GM23338 (cell line): ENCODE measurements around the gene THADA.

Experiments used
- POLR2AphosphoS5 ChIP-seq: IDR thresholded peaks from 2 replicates; pipeline ENCODE4 v1.6.1; 2016; ENCODE audit warnings: antibody characterized with exemption, low read depth
- TF ChIP-seq, protein P1 (sequence below), 2 experiments: fragments of 200-600 bp in 1 of 2; sonication (generic) in 1 of 2; conservative IDR thresholded peaks; 2 replicates each; pipeline versions ENCODE4 v1.5.1 to v1.6.1; 2016 to 2017; ENCODE audit warnings: antibody characterized with exemption in 2 of 2, low read depth in 2 of 2, mild to moderate bottlenecking in 2 of 2, moderate library complexity in 1 of 2
- TF ChIP-seq, protein P2 (sequence below): IDR thresholded peaks from one replicate; pipeline ENCODE4 v1.6.1; 2018; ENCODE audit warnings: antibody characterized with exemption; ENCODE audit not compliant: unreplicated experiment

DNA sequence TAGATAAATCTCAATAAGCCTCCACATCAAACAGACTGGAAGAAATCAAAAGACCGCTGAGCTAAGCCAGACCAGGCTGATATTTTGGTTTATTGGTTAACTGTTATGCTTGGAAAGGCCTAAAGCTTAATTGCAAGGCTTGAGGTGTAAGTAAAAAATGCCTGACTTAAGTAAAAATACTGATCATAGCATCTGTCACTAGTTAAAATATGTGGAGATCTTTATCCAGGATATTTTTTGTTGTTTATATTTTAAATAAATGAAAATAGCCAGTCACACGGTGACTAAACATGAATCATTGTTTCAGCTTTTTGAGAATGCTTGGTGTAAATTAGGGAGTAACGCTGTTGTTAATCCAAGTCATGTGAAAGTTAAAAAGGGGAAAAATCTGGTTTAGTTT, 127.9 kb downstream of the THADA start:
- TF ChIP-seq, protein P1, sequence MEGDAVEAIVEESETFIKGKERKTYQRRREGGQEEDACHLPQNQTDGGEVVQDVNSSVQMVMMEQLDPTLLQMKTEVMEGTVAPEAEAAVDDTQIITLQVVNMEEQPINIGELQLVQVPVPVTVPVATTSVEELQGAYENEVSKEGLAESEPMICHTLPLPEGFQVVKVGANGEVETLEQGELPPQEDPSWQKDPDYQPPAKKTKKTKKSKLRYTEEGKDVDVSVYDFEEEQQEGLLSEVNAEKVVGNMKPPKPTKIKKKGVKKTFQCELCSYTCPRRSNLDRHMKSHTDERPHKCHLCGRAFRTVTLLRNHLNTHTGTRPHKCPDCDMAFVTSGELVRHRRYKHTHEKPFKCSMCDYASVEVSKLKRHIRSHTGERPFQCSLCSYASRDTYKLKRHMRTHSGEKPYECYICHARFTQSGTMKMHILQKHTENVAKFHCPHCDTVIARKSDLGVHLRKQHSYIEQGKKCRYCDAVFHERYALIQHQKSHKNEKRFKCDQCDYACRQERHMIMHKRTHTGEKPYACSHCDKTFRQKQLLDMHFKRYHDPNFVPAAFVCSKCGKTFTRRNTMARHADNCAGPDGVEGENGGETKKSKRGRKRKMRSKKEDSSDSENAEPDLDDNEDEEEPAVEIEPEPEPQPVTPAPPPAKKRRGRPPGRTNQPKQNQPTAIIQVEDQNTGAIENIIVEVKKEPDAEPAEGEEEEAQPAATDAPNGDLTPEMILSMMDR (conservative IDR thresholded peaks at IDR 0.05; ENCODE audit: low read depth in 2 of 2): no peak
- TF ChIP-seq, protein P2, sequence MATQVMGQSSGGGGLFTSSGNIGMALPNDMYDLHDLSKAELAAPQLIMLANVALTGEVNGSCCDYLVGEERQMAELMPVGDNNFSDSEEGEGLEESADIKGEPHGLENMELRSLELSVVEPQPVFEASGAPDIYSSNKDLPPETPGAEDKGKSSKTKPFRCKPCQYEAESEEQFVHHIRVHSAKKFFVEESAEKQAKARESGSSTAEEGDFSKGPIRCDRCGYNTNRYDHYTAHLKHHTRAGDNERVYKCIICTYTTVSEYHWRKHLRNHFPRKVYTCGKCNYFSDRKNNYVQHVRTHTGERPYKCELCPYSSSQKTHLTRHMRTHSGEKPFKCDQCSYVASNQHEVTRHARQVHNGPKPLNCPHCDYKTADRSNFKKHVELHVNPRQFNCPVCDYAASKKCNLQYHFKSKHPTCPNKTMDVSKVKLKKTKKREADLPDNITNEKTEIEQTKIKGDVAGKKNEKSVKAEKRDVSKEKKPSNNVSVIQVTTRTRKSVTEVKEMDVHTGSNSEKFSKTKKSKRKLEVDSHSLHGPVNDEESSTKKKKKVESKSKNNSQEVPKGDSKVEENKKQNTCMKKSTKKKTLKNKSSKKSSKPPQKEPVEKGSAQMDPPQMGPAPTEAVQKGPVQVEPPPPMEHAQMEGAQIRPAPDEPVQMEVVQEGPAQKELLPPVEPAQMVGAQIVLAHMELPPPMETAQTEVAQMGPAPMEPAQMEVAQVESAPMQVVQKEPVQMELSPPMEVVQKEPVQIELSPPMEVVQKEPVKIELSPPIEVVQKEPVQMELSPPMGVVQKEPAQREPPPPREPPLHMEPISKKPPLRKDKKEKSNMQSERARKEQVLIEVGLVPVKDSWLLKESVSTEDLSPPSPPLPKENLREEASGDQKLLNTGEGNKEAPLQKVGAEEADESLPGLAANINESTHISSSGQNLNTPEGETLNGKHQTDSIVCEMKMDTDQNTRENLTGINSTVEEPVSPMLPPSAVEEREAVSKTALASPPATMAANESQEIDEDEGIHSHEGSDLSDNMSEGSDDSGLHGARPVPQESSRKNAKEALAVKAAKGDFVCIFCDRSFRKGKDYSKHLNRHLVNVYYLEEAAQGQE: no peak
- TF ChIP-seq POLR2AphosphoS5: no peak
